Activated CD8-positive, alpha-beta memory T cell treated with anti-CD3 and anti-CD28 coated beads, Interleukin-2, amount 50 U/mL, for 4 hours (primary cell): ENCODE data around the gene NCAPD2.
"Not testable (repeated sequence)": the region's sequence is repeated elsewhere in the genome, so short reads cannot be mapped to it uniquely, and the experiment has no call there.

Source experiments
- DNase-seq: peaks from one replicate; pipeline ENCODE4 v3.0.0-alpha.2; 2020

Gene NCAPD2

GRCh38 chr12:6494968-6495367 lies 1.1 kb downstream of the NCAPD2 start:
- no peak for DNase-seq

- not testable (repeated sequence) for DNase-seq
Measured at GRCh38 chr12:6497291-6497690, 3.4 kb downstream of the NCAPD2 start.

DNA sequence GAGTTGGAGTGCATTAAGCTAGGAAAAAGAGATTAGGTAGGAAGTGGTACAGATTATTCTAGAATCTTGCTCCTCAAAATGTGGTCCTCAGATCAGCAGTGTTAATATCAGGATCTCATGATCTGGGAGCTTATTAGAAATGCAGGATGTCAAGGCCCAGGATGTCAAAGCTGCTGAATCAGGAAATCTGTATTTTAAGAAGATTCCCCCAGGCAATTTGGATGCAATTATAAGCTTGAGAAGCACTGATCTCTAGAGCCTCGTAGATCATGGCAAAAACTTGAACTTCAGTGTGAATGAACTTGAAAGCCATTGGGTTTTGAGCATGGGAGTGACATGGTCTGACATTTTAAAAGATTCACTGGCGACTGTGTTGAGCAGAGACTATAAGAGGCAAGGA lies 6.6 kb downstream of the NCAPD2 start:
- DNase-seq: no peak

GRCh38 chr12:6507102-6507998 lies 13.4 kb downstream of the NCAPD2 start:
- DNase-seq: no peak

GRCh38 chr12:6508087-6508486 lies 14.2 kb downstream of the NCAPD2 start:
- DNase-seq: no peak

GRCh38 chr12:6520186-6520585 lies 26.3 kb downstream of the NCAPD2 start:
- no peak for DNase-seq

GRCh38 chr12:6522193-6522592 lies 28.3 kb downstream of the NCAPD2 start:
- no peak for DNase-seq

GRCh38 chr12:6523708-6524107 lies 29.8 kb downstream of the NCAPD2 start:
- DNase-seq: no peak

DNA sequence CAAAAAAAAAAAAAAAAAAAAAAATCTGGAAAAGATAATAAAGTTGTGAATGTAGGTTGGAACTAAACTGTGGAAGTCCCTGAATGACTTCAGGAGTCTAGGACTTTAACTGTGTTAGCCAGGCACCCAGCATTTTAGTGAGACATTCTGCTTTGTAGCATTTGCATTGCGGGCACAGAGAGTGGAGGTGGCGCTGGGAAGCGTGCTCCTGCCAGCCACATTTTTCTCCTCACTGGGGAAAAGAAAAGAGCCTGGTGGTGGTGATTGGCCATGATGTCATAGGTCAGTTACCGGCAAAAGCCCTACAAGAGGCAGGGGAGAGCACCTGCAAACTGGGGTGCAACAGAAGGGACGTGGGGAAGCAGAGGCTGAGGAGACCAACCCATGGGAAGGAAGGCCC lies 30.7 kb downstream of the NCAPD2 start:
- no peak for DNase-seq

- no peak for DNase-seq
Measured at GRCh38 chr12:6526201-6526600, 32.3 kb downstream of the NCAPD2 start.

DNA sequence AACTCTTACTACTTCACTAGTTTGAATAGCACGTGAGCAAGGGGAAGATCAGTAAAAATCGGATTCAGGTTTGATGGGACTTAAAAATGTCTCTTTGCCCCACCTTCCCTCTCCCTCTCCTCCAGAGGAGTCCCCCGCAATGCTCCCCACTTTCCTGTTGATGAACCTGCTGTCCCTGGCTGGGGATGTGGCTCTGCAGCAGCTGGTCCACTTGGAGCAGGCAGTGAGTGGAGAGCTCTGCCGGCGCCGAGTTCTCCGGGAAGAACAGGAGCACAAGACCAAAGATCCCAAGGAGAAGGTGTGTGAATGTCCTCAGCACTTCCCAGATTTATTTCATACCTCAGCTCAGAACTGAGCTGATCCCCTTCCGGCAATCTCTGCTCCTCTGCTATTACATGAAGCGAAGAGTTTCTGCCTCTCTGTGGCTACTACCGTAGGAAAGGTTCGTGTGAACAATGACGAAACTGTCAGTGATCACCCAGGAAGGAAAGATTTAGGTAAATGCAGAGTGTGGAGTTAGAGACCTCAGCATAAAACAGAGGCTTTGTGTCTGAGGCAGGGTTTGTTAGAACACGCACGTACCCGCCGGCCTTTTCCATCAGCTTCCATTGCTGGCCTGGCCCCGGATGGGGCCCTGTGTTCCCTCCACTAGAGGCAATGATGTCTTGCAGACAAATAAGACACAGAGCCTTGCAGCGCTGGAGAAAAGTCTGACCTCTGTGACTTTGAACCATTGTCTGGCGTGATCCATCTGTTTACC lies 33.0 kb downstream of the NCAPD2 start:
- no peak for DNase-seq

- DNase-seq: no peak
Measured at GRCh38 chr12:6527711-6528110, 33.8 kb downstream of the NCAPD2 start.

DNA sequence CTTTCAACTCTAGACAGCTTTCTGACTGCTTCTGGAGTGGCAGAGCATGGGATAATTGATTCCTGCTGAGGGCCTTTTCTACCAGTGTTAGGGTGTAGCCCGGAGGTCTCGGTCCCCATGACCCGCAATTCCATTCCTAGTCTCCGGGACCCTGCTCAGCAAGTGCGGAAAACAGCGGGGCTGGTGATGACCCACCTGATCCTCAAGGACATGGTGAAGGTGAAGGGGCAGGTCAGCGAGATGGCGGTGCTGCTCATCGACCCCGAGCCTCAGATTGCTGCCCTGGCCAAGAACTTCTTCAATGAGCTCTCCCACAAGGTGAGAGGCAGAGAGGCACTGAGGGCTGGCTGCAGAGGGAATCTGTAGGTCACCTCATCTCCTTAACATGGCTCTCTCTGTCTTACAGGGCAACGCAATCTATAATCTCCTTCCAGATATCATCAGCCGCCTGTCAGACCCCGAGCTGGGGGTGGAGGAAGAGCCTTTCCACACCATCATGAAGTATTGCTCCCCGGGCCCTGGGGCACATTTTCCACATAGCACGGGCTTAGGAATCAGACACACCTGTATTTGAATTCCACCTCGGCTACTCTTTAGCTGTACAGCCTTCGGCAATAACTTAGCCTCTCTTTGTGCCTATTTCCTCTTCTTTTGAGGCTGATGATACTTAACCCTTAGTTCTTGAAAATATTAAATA lies 34.8 kb downstream of the NCAPD2 start:
- no peak for DNase-seq

GRCh38 chr12:6529291-6529737 lies 35.4 kb downstream of the NCAPD2 start:
- DNase-seq: no peak

- no peak for DNase-seq
Measured at GRCh38 chr12:6530576-6531260, 36.8 kb downstream of the NCAPD2 start.

DNA sequence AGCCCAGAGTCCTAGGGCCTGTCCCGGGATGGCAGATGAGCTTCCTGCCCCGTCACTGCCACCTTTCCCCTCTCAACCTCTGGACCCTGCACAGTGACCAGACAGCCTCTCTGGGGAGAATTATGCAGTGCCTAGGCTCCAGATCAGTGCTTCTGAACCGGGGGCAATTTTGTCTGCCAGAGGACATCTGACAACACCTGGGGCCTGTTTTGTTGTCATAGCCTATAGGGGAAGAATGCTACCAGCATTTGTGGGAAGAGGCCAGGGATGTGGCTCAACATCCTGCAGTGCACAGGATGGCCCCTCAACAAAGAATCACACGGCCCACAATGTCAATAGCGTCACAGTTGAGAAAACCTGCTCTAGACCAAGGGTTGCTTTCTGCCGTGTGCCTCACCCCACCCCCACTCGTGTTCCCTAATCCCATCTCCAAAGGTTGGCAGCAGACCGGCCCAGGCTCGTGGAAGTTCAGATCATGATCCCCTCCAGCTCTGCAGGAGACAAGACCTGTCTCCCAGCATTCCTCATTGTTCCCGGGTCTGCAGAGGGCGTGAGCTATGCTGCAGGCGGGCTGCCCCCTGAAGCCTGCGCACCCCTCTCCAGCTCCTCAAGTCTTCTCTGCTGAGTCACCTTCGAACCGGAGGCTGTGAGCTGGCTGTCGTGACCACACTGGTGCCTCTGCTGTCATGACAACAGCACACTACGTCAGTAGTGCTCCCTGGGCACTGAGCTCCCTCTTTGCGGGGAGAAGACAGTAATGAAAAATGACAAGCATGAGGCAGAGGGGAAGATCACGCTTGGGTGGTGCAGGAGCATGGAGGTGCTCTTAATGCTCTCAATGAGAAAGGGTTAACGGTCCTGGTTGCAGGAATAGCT lies 38.4 kb downstream of the NCAPD2 start:
- peak; percentile 85 for DNase-seq

DNA sequence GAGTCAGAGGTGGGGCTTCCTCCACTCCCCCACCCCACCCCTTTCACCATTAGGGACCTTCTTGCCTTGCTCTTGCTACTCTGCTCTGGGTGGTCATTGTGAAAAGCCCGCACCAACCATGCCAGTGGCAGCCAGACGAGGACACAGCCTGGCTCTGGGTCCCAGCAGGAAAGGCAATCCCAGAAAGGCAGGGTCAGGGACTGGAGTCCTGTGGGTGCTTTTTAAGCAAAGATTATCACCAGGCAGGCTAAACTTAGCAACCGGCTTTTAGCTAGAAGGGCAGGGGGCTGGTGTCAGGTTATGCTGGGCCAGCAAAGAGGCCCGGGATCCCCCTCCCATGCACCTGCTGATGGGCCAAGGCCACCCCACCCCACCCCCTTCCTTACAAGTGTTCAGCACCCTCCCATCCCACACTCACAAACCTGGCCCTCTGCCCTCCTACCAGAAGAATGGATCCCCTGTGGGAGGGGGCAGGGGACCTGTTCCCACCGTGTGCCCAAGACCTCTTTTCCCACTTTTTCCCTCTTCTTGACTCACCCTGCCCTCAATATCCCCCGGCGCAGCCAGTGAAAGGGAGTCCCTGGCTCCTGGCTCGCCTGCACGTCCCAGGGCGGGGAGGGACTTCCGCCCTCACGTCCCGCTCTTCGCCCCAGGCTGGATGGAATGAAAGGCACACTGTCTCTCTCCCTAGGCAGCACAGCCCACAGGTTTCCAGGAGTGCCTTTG lies 39.2 kb downstream of the NCAPD2 start:
- no peak for DNase-seq

DNA sequence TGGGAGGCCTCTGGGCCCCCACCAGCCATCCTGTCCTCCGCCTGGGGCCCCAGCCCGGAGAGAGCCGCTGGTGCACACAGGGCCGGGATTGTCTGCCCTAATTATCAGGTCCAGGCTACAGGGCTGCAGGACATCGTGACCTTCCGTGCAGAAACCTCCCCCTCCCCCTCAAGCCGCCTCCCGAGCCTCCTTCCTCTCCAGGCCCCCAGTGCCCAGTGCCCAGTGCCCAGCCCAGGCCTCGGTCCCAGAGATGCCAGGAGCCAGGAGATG lies 39.7 kb downstream of the NCAPD2 start:
- DNase-seq: no peak

- DNase-seq: peak; percentile 84
Measured at GRCh38 chr12:6533923-6534694, 40.2 kb downstream of the NCAPD2 start, which contains the start of gene GAPDH. GAPDH (plus strand) TSS chr12:6534517; CDS start chr12:6534833, 316 bp downstream.

DNA sequence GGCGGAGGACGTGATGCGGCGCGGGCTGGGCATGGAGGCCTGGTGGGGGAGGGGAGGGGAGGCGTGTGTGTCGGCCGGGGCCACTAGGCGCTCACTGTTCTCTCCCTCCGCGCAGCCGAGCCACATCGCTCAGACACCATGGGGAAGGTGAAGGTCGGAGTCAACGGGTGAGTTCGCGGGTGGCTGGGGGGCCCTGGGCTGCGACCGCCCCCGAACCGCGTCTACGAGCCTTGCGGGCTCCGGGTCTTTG lies 40.7 kb downstream of the NCAPD2 start:
- no peak for DNase-seq
